ENCODE data around the gene TRIM63.
A peak's percentile ranks its signal among the peaks of the same experiment; 100 is the strongest.

TRIM63 gene

GRCh38 chr1:26084844-26085243 is 17.4 kb upstream of the TRIM63 start:
- no peak for DNase-seq (ENCODE audit: low read depth)

- DNase-seq (ENCODE audit: low read depth), result no peak
Observed at GRCh38 chr1:26084091-26084561, 16.7 kb upstream of the TRIM63 start.

GRCh38 chr1:26083208-26083607 is 15.8 kb upstream of the TRIM63 start:
- no peak for DNase-seq (ENCODE audit: low read depth)

- DNase-seq (ENCODE audit: low read depth), result no peak
Observed at GRCh38 chr1:26082020-26082350, 14.6 kb upstream of the TRIM63 start.

GRCh38 chr1:26081267-26082019 is 14.0 kb upstream of the TRIM63 start:
- DNase-seq (ENCODE audit: low read depth), result no peak

GRCh38 chr1:26079960-26080814 is 12.8 kb upstream of the TRIM63 start:
- DNase-seq (ENCODE audit: low read depth), result no peak

GRCh38 chr1:26079178-26079563 is 11.7 kb upstream of the TRIM63 start:
- no peak for DNase-seq (ENCODE audit: low read depth)

- no peak for DNase-seq (ENCODE audit: low read depth)
Observed at GRCh38 chr1:26078286-26079177, 11.1 kb upstream of the TRIM63 start.

GRCh38 chr1:26077524-26077923 is 10.1 kb upstream of the TRIM63 start:
- no peak for DNase-seq (ENCODE audit: low read depth)

- DNase-seq (ENCODE audit: low read depth), result no peak
Observed at GRCh38 chr1:26075421-26076144, 8.2 kb upstream of the TRIM63 start.

GRCh38 chr1:26072305-26072704 is 4.9 kb upstream of the TRIM63 start:
- DNase-seq (ENCODE audit: low read depth), result no peak

GRCh38 chr1:26070963-26071342 is 3.5 kb upstream of the TRIM63 start:
- no peak for DNase-seq (ENCODE audit: low read depth)

- DNase-seq (ENCODE audit: low read depth), result peak; percentile 92
Observed at GRCh38 chr1:26070296-26070962, 3.0 kb upstream of the TRIM63 start.

- no peak for DNase-seq (ENCODE audit: low read depth)
Observed at GRCh38 chr1:26069941-26070295, 2.5 kb upstream of the TRIM63 start.

- DNase-seq (ENCODE audit: low read depth), result no peak
Observed at GRCh38 chr1:26066857-26067256, 573 bp downstream of the TRIM63 start.

- no peak for DNase-seq (ENCODE audit: low read depth)
Observed at GRCh38 chr1:26066160-26066559, 1.3 kb downstream of the TRIM63 start.

GRCh38 chr1:26064553-26064952 is 2.9 kb downstream of the TRIM63 start:
- no peak for DNase-seq (ENCODE audit: low read depth)

GRCh38 chr1:26060832-26061574 is 6.4 kb downstream of the TRIM63 start:
- DNase-seq (ENCODE audit: low read depth), result no peak

GRCh38 chr1:26059906-26060305 is 7.5 kb downstream of the TRIM63 start:
- DNase-seq (ENCODE audit: low read depth), result no peak

GRCh38 chr1:26058052-26058595 is 9.3 kb downstream of the TRIM63 start:
- DNase-seq (ENCODE audit: low read depth), result no peak

All from CMK (cell line).